Medulla oblongata (tissue), 1 donor: ENCODE results near the gene IFNGR2.

ENCODE experiments used
- DNase-seq: peaks from one replicate; pipeline ENCODE4 v3.0.0-alpha.2; 2015; ENCODE audit errors: extremely low spot score

Gene IFNGR2

DNA sequence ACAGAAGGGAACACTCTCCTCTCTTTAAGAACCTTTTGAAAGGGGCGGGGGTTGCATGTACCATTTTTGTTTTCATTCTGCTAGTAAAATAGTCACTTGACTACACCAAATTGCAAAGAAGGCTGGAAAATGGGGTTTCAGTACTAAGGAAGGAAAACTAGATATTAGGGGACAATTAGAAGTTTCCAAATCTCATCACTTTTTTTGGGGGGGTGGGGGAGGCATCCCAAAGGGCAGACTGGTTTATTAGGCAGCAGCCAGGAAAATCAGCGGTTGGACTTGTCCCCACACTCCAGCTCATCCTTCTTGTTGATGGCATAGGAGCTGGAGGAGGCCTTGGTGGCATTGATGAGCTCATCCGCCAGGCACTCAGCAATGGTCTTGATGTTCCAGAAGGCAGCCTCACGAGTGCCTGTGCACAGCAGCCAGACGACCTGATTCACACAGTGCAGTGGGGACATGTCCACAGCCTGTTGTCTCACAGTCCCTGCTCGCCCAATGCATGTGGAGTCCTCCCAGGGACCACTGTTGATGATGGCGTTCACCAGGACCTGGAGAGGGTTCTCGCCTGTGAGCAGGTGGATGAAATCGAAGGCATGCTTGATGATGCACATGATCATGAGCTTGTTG is 78.2 kb downstream of the IFNGR2 start:
- no peak for DNase-seq
